PC-3 (cell line): ENCODE results near the gene ACBD6.

ENCODE experiments used
- CTCF ChIP-seq: fragments of 300-600 bp; sonication (generic); conservative IDR thresholded peaks from 2 replicates; pipeline ENCODE4 v1.5.1; 2017; ENCODE audit warnings: antibody characterized with exemption, low read depth, mild to moderate bottlenecking, low read length
- EZH2 ChIP-seq: fragments of 300-600 bp; sonication (generic); IDR thresholded peaks from one replicate; pipeline ENCODE4 v1.6.1; 2017; ENCODE audit warnings: antibody characterized with exemption, mild to moderate bottlenecking, low read length; ENCODE audit not compliant: unreplicated experiment

GRCh38 chr1:180250883-180251509 lies 251.4 kb downstream of the ACBD6 start:
- TF ChIP-seq EZH2: no peak
- no peak for TF ChIP-seq CTCF
